ENCODE measurements around the gene MED9.

MED9 gene

GRCh38 chr17:17445925-17446665, 30.7 kb upstream of the MED9 start (continued):
- TF ChIP-seq PRDM10 (tag by site-specific recombination; IDR thresholded peaks at IDR 0.05) (peak; percentile 40; the same call in 1 of the 2 replicates), ZNF16 (tag by site-specific recombination; IDR thresholded peaks at IDR 0.05; ENCODE audit: low read depth) (no peak), SP7 (tag by site-specific recombination; IDR thresholded peaks at IDR 0.05) (peak; percentile 46; the same call in 1 of the 2 replicates), ATF2 (tag by site-specific recombination; IDR thresholded peaks at IDR 0.05; ENCODE audit: low read depth) (peak; percentile 45; the same call in 1 of the 2 replicates), HIC1 (tag by site-specific recombination; IDR thresholded peaks at IDR 0.05) (0 out of 2 replicates have a peak, but pooled peaks have one; percentile 13), PATZ1 (tag by site-specific recombination; IDR thresholded peaks at IDR 0.05) (peak; percentile 38; the same call in 1 of the 2 replicates), ZNF518A (tag by site-specific recombination; conservative IDR thresholded peaks at IDR 0.05; ENCODE audit: low read depth) (no peak; the same call in none of the 2 replicates), ZFHX2 (tag by site-specific recombination; conservative IDR thresholded peaks at IDR 0.05) (no peak), ZNF639 (tag by site-specific recombination; IDR thresholded peaks at IDR 0.05) (0 out of 2 replicates have a peak, but pooled peaks have one; percentile 20), MZF1 (tag by site-specific recombination; IDR thresholded peaks at IDR 0.05; ENCODE audit: borderline replicate concordance) (peak; percentile 82), ZNF529 (tag by site-specific recombination; IDR thresholded peaks at IDR 0.05; ENCODE audit: insufficient replicate concordance) (no peak), ZNF692 (tag by site-specific recombination; IDR thresholded peaks at IDR 0.05) (peak; percentile 35; the same call in 1 of the 2 replicates), ZEB2 (tag by site-specific recombination; IDR thresholded peaks at IDR 0.05) (peak; percentile 66), ZNF544 (tag by site-specific recombination; IDR thresholded peaks at IDR 0.05) (no peak), ZNF777 (tag by site-specific recombination; IDR thresholded peaks at IDR 0.05; ENCODE audit: borderline replicate concordance) (no peak), FEZF1 (tag by site-specific recombination; IDR thresholded peaks at IDR 0.05) (peak; percentile 87), ZBTB21 (tag by site-specific recombination; IDR thresholded peaks at IDR 0.05) (0 out of 2 replicates have a peak, but pooled peaks have one; percentile 21), KLF1 (tag by site-specific recombination; IDR thresholded peaks at IDR 0.05) (peak; percentile 20; the same call in 1 of the 2 replicates)
